Measurements from ENCODE around the gene PURB.
"Not testable (repeated sequence)": the region's sequence is repeated elsewhere in the genome, so short reads cannot be mapped to it uniquely, and the experiment has no call there.

PURB gene

DNA sequence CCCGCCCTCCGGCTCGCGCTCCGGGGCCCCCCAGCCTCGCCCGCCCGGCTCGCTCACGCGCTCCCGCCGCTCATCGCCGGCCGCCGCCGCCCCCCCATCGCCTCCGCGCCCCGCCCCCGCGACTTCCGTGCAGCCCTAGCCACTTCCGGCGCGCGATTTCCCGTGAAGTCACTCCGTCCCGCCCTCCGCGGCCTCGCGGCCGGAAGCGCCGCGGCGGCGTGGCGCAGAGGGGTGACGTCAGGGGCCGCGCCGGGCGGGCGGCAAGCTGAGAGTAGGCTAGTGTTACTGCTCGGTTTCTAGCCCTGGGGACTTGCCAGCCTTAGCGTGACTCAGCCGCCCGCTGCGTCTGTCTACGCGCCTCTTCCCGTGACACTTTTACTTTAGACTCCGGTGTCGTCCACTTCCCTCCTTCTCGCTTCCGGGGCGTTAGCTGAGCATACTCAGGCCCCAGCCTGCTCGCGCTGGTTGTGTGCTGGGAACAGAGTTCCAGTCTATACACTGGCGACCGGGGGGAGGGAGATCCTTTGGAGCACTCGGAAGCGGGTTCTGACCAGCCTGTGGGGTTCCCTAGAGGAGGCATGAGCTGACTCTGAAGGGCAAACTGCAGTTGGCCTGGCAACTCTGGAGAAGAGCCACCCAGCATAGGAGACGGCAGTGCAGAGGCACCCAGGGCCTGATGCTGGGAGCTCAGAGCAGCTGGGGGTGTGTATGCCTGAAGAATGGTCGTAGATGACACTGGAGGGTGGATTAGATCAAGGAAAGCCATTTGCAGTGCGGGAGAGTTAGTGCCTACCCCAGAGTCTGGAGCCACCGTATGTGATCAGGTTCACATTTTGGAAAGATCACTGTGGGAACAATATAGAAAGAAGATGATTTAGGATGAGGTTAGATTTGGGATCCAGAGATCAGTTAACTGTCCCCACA, at the start of gene PURB:
Gene PURB, minus strand, starts transcription at position 137 of the 924 bp plus-strand sequence. CDS start 182 bp downstream, outside the sequence.
- H4K20me1 ChIP-seq (ENCODE audit: insufficient read depth, low read length, poor library complexity, severe bottlenecking) = peaks cover 42% of the 10 kb centered on the region
- no peak for TF ChIP-seq EZH2phosphoT487 (IDR thresholded peaks at IDR 0.05; ENCODE audit: borderline replicate concordance)
- no peak for TF ChIP-seq CTCF (conservative IDR thresholded peaks at IDR 0.05; ENCODE audit: low read length)
- no peaks in the 10 kb centered on the region for H3K9me2 ChIP-seq (replicated peaks; ENCODE audit: low read depth, low read length)
- H3K4me3 ChIP-seq (ENCODE audit: low read length, poor library complexity, severe bottlenecking) = peak within 1 kb of the TSS; percentile 94
- peaks cover 5% of the 10 kb centered on the region; the same call in 1 of the 2 replicates for H3F3A ChIP-seq (ENCODE audit: low read depth)
- peaks cover 38% of the 10 kb centered on the region for H3K4me1 ChIP-seq (ENCODE audit: insufficient read depth, low read length, poor library complexity, severe bottlenecking)
- no peaks in the 10 kb centered on the region for H3K36me3 ChIP-seq (ENCODE audit: insufficient read depth, low read length)
- H3K9ac ChIP-seq (ENCODE audit: low read depth, low read length, poor library complexity, severe bottlenecking) = peak within 1 kb of the TSS; percentile 98
- no peaks in the 10 kb centered on the region for H3K9me3 ChIP-seq (ENCODE audit: insufficient read depth, low read depth, low read length)
- peaks cover 44% of the 10 kb centered on the region for H3K79me2 ChIP-seq (ENCODE audit: insufficient read depth, low read length)
- peak within 1 kb of the TSS; percentile 68 for H2AFZ ChIP-seq (ENCODE audit: low read length)
- H3K4me2 ChIP-seq (ENCODE audit: low read depth, low read length, poor library complexity, severe bottlenecking) = peak within 1 kb of the TSS; percentile 98
- no peaks in the 10 kb centered on the region for H3K27me3 ChIP-seq (ENCODE audit: insufficient read depth, low read length, poor library complexity, severe bottlenecking)

DNA sequence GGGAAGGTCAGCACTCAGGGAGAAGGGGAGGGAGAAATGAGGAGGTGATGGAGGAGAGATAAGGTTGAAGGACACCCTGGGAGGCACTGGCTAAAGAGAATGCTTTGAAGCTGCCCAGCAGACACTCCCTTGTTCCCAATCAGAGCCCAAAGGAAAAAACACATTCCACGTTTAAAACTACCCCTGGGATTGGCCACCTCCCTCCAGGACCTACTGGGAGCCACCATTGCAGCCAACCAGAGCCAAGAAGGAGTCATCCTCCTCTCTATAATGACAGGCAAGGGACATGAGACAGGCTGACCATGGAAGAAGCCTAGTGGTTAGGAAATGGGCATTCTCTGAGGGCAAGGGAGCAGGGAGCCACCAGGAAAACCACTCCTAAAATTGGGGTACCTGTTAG, 49.7 kb upstream of the PURB start:
- Histone ChIP-seq H2AFZ (ENCODE audit: low read length) (no peak overlapping the region), H3K9me2 (replicated peaks; ENCODE audit: low read depth, low read length) (no peaks in the 10 kb centered on the region), H3K4me1 (ENCODE audit: insufficient read depth, low read length, poor library complexity, severe bottlenecking) (peaks cover 8% of the 10 kb centered on the region), H3K27me3 (ENCODE audit: insufficient read depth, low read length, poor library complexity, severe bottlenecking) (no peaks in the 10 kb centered on the region), H3K79me2 (ENCODE audit: insufficient read depth, low read length) (no peaks in the 10 kb centered on the region), H3K4me2 (ENCODE audit: low read depth, low read length, poor library complexity, severe bottlenecking) (no peak overlapping the region), H3K4me3 (ENCODE audit: low read length, poor library complexity, severe bottlenecking) (no peak overlapping the region), H3K36me3 (ENCODE audit: insufficient read depth, low read length) (no peaks in the 10 kb centered on the region), H3K9me3 (ENCODE audit: insufficient read depth, low read depth, low read length) (no peaks in the 10 kb centered on the region), H3F3A (ENCODE audit: low read depth) (no peaks in the 10 kb centered on the region), H4K20me1 (ENCODE audit: insufficient read depth, low read length, poor library complexity, severe bottlenecking) (no peaks in the 10 kb centered on the region), H3K9ac (ENCODE audit: low read depth, low read length, poor library complexity, severe bottlenecking) (no peak overlapping the region)
- TF ChIP-seq EZH2phosphoT487 (IDR thresholded peaks at IDR 0.05; ENCODE audit: borderline replicate concordance) (no peak), CTCF (conservative IDR thresholded peaks at IDR 0.05; ENCODE audit: low read length) (no peak)

- H4K20me1 ChIP-seq (ENCODE audit: insufficient read depth, low read length, poor library complexity, severe bottlenecking); H3K9ac ChIP-seq (ENCODE audit: low read depth, low read length, poor library complexity, severe bottlenecking); H3K79me2 ChIP-seq (ENCODE audit: insufficient read depth, low read length); H3K4me2 ChIP-seq (ENCODE audit: low read depth, low read length, poor library complexity, severe bottlenecking); H3F3A ChIP-seq (ENCODE audit: low read depth); H3K9me2 ChIP-seq (replicated peaks; ENCODE audit: low read depth, low read length); H3K27me3 ChIP-seq (ENCODE audit: insufficient read depth, low read length, poor library complexity, severe bottlenecking); H2AFZ ChIP-seq (ENCODE audit: low read length); H3K36me3 ChIP-seq (ENCODE audit: insufficient read depth, low read length); H3K4me3 ChIP-seq (ENCODE audit: low read length, poor library complexity, severe bottlenecking); H3K9me3 ChIP-seq (ENCODE audit: insufficient read depth, low read depth, low read length); H3K4me1 ChIP-seq (ENCODE audit: insufficient read depth, low read length, poor library complexity, severe bottlenecking): not testable (repeated sequence)
Observed at GRCh38 chr7:44934510-44934909, 49.2 kb upstream of the PURB start.
